IMR-90 (cell line): Measurements from ENCODE around the gene CD28. TPM values are rescaled to one million over a fixed set of nuclear protein-coding genes. Genes with fewer than 3 reads are reported as not detected.

ENCODE experiments used
- ATAC-seq: fragments of 200-7000 bp; cut with Tn5 transposase; 2 replicates; pipeline ENCODE4 v1.9.1; 2020; ENCODE audit warnings: low read depth, mild to moderate bottlenecking, moderate library complexity
- BruUV-seq: library from RNA; stranded (reverse); fragments of 400-500 nt; replicated peaks from 2 replicates; lab custom pipeline; 2021; lab: Mats Ljungman, UMichigan
- CTCF ChIA-PET: fragments of 300-600 bp; formaldehyde crosslinking; extraction: SDS; loops from one replicate; lab custom pipeline; 2021; ENCODE audit warnings: antibody characterized with exemption; lab: Yijun Ruan, JAX
- POLR2A ChIA-PET: fragments of 300-600 bp; sonication (Branson Sonifier 250); formaldehyde crosslinking; loops from one replicate; lab custom pipeline; 2022; ENCODE audit warnings: antibody characterized with exemption; ENCODE audit not compliant: unreplicated experiment; lab: Charles Lee
- DNase-seq: peaks from one replicate; pipeline ENCODE4 v3.0.0; 2013
- H2AFZ ChIP-seq: replicated peaks from 2 replicates; pipeline ENCODE3; 2013; ENCODE audit warnings: low read length, mild to moderate bottlenecking; ENCODE audit not compliant: poor library complexity
- H2AK5ac ChIP-seq: 2 replicates; pipeline ENCODE4 v1.6.1; 2013; ENCODE audit warnings: low read depth, low read length, inconsistent platforms
- H2AK9ac ChIP-seq: replicated peaks from 2 replicates; pipeline ENCODE3; 2013; ENCODE audit warnings: mild to moderate bottlenecking, low read depth, low read length, moderate library complexity; ENCODE audit not compliant: poor library complexity
- H2BK120ac ChIP-seq: 2 replicates; pipeline ENCODE4 v1.6.1; 2013; ENCODE audit warnings: low read depth, low read length, inconsistent platforms
- H2BK15ac ChIP-seq: 3 replicates; pipeline ENCODE4 v1.6.1; 2013; ENCODE audit warnings: low read depth, low read length, inconsistent platforms
- H2BK20ac ChIP-seq: 2 replicates; pipeline ENCODE4 v1.6.1; 2013; ENCODE audit warnings: low read depth, mild to moderate bottlenecking, inconsistent platforms, low read length, moderate library complexity
- H2BK5ac ChIP-seq: 2 replicates; pipeline ENCODE4 v1.6.1; 2013; ENCODE audit warnings: mild to moderate bottlenecking, low read depth, low read length, inconsistent platforms; ENCODE audit not compliant: poor library complexity, severe bottlenecking
- H3K14ac ChIP-seq: replicated peaks from 2 replicates; pipeline ENCODE4 v1.6.1; 2013; ENCODE audit warnings: low read depth, low read length, inconsistent platforms
- H3K18ac ChIP-seq: 2 replicates; pipeline ENCODE4 v1.6.1; 2013; ENCODE audit warnings: low read depth, low read length, control low read depth
- H3K23ac ChIP-seq: 2 replicates; pipeline ENCODE4 v1.6.1; 2013; ENCODE audit warnings: low read depth, low read length, inconsistent platforms
- H3K27ac ChIP-seq: 2 replicates; pipeline ENCODE4 v1.5.1; 2013; ENCODE audit warnings: mild to moderate bottlenecking, control low read depth, low read length; ENCODE audit not compliant: insufficient read depth
- H3K27me3 ChIP-seq: 2 replicates; pipeline ENCODE4 v1.6.1; 2013; ENCODE audit warnings: low read length; ENCODE audit not compliant: control insufficient read depth, insufficient read depth
- H3K36me3 ChIP-seq: 2 replicates; pipeline ENCODE4 v1.6.1; 2013; ENCODE audit warnings: low read length, mixed read lengths; ENCODE audit not compliant: control insufficient read depth, insufficient read depth
- H3K4ac ChIP-seq: 2 replicates; pipeline ENCODE4 v1.6.1; 2013; ENCODE audit warnings: low read depth, low read length, inconsistent platforms
- H3K4me1 ChIP-seq: 2 replicates; pipeline ENCODE4 v1.6.1; 2013; ENCODE audit warnings: low read length, mixed read lengths; ENCODE audit not compliant: control insufficient read depth, insufficient read depth
- H3K4me2 ChIP-seq: 2 replicates; pipeline ENCODE4 v1.6.1; 2013; ENCODE audit warnings: low read depth, mild to moderate bottlenecking, control low read depth, low read length, moderate library complexity
- H3K4me3 ChIP-seq: 2 replicates; pipeline ENCODE4 v1.5.1; 2013; ENCODE audit warnings: low read depth, mild to moderate bottlenecking, control low read depth, low read length, moderate library complexity; ENCODE audit not compliant: insufficient read depth
- H3K56ac ChIP-seq: 2 replicates; pipeline ENCODE4 v1.6.1; 2013; ENCODE audit warnings: low read length, inconsistent platforms; ENCODE audit not compliant: insufficient read depth; ENCODE audit errors: extremely low read depth
- H3K79me1 ChIP-seq, 2 experiments: 2 replicates each; pipeline ENCODE4 v1.6.1; 2013; ENCODE audit warnings: low read length in 2 of 2, inconsistent platforms in 1 of 2, low read depth in 1 of 2
- H3K9ac ChIP-seq: 2 replicates; pipeline ENCODE4 v1.6.1; 2013; ENCODE audit warnings: low read depth, low read length, control low read depth
- H3K9me1 ChIP-seq: 2 replicates; pipeline ENCODE4 v1.6.1; 2013; ENCODE audit warnings: low read length, inconsistent platforms; ENCODE audit not compliant: insufficient read depth
- H3K9me3 ChIP-seq: 2 replicates; pipeline ENCODE4 v1.6.1; 2013; ENCODE audit warnings: low read length; ENCODE audit not compliant: control insufficient read depth, insufficient read depth
- H4K20me1 ChIP-seq: 2 replicates; pipeline ENCODE4 v1.6.1; 2013; ENCODE audit warnings: low read length, inconsistent platforms; ENCODE audit not compliant: insufficient read depth
- H4K5ac ChIP-seq: 2 replicates; pipeline ENCODE4 v1.6.1; 2013; ENCODE audit warnings: mild to moderate bottlenecking, low read depth, low read length, control low read depth
- H4K8ac ChIP-seq, 2 experiments: 2 replicates each; pipeline ENCODE4 v1.6.1; 2013; ENCODE audit warnings: low read depth in 2 of 2, low read length in 2 of 2, control low read depth in 1 of 2, inconsistent platforms in 1 of 2
- H4K91ac ChIP-seq: 2 replicates; pipeline ENCODE4 v1.6.1; 2013; ENCODE audit warnings: low read depth, low read length, inconsistent platforms; ENCODE audit not compliant: insufficient read depth
- BHLHE40 ChIP-seq: fragments of 150-350 bp; IDR thresholded peaks from 2 replicates; pipeline ENCODE4 v1.6.1; 2016; ENCODE audit warnings: mild to moderate bottlenecking, low read depth, low read length
- CEBPB ChIP-seq: IDR thresholded peaks from 2 replicates; pipeline ENCODE4 v1.6.1; 2012; ENCODE audit warnings: low read depth, low read length, improper control_type of control experiment
- CHD1 ChIP-seq: IDR thresholded peaks from 2 replicates; pipeline ENCODE4 v1.6.1; 2012; ENCODE audit warnings: low read depth, low read length, improper control_type of control experiment
- FOS ChIP-seq: fragments of 150-350 bp; IDR thresholded peaks from 2 replicates; pipeline ENCODE4 v1.6.1; 2016; ENCODE audit warnings: low read depth, low read length
- MAFK ChIP-seq: IDR thresholded peaks from 2 replicates; pipeline ENCODE4 v1.6.1; 2012; ENCODE audit warnings: low read depth, low read length, improper control_type of control experiment
- MAZ ChIP-seq: IDR thresholded peaks from 2 replicates; pipeline ENCODE4 v1.6.1; 2012; ENCODE audit warnings: low read depth, mild to moderate bottlenecking, low read length, improper control_type of control experiment, moderate library complexity, borderline replicate concordance
- MXI1 ChIP-seq: IDR thresholded peaks from 2 replicates; pipeline ENCODE4 v1.6.1; 2012; ENCODE audit warnings: low read depth, mild to moderate bottlenecking, low read length, moderate library complexity, borderline replicate concordance
- NFE2L2 ChIP-seq: fragments of 150-350 bp; IDR thresholded peaks from 2 replicates; pipeline ENCODE4 v1.6.1; 2016; ENCODE audit warnings: low read depth, mild to moderate bottlenecking, low read length
- POLR2A ChIP-seq: IDR thresholded peaks from 2 replicates; pipeline ENCODE4 v1.6.1; 2012; ENCODE audit warnings: mild to moderate bottlenecking, low read depth, low read length
- RAD21 ChIP-seq: IDR thresholded peaks from 2 replicates; pipeline ENCODE4 v1.6.1; 2012; ENCODE audit warnings: low read length, improper control_type of control experiment
- RCOR1 ChIP-seq: IDR thresholded peaks from 2 replicates; pipeline ENCODE4 v1.6.1; 2012; ENCODE audit warnings: mild to moderate bottlenecking, low read length, improper control_type of control experiment; ENCODE audit not compliant: insufficient replicate concordance
- RFX5 ChIP-seq: IDR thresholded peaks from 2 replicates; pipeline ENCODE4 v1.8.0; 2012; ENCODE audit warnings: low read depth, mild to moderate bottlenecking, low read length, moderate library complexity
- SMC3 ChIP-seq: fragments of 150-350 bp; IDR thresholded peaks from 2 replicates; pipeline ENCODE4 v1.6.1; 2016; ENCODE audit warnings: low read depth, mild to moderate bottlenecking, antibody characterized with exemption, low read length, moderate library complexity
- USF2 ChIP-seq: fragments of 150-350 bp; IDR thresholded peaks from 2 replicates; pipeline ENCODE4 v1.6.1; 2017; ENCODE audit warnings: mild to moderate bottlenecking, antibody characterized with exemption, low read length, low read depth
- WGBS, 2 experiments: methylation state at CpG; one replicate each; pipeline versions ENCODE4 v1.1.5 to v1.1.7; 2013; ENCODE audit warnings: missing lambda C conversion rate in 2 of 2; ENCODE audit not compliant: insufficient read length in 1 of 2; ENCODE audit errors: extremely low coverage in 2 of 2; 5-methylcytosine and 5-hydroxymethylcytosine counted together
- dilution Hi-C: fragments of 300-500 bp; cut with HindIII; formaldehyde crosslinking; loops from one replicate; pipeline ENCODE4 v1.14.3; 2018; ENCODE audit warnings: low sequenced_read_pairs; ENCODE audit not compliant: unreplicated experiment
- in situ Hi-C: fragments of 300-500 bp; cut with MboI; formaldehyde crosslinking; loops from 3 replicates; pipeline ENCODE4 v1.14.3; 2019; ENCODE audit warnings: low sequenced_read_pairs, inconsistent platforms, mixed read lengths
- intact Hi-C: fragments of 100-400 bp; cut with micrococcal nuclease; formaldehyde crosslinking; loops from 2 replicates; pipeline ENCODE4 v1.10.0; 2022
- polyA plus RNA-seq, 3 experiments: library from polyadenylated mRNA; depleted of rRNA; stranded (reverse); fragments of >200 nt; gene quantifications; 2 replicates each; pipeline ENCODE4 v1.2.3, GENCODE V29; 2012; ENCODE audit warnings: low replicate concordance in 1 of 3
- total RNA-seq: library from RNA; depleted of rRNA; stranded (reverse); fragments of >200 nt; gene quantifications from 2 replicates; pipeline ENCODE4 v1.2.3, GENCODE V29; 2012
- TF ChIP-seq, protein P1 (sequence below): fragments of 150-350 bp; IDR thresholded peaks from 2 replicates; pipeline ENCODE4 v1.6.1; 2016; ENCODE audit warnings: low read depth, mild to moderate bottlenecking, low read length, moderate library complexity, borderline replicate concordance
- TF ChIP-seq, protein P2 (sequence below): conservative IDR thresholded peaks from 2 replicates; pipeline ENCODE4 v1.5.1; 2012; ENCODE audit warnings: mild to moderate bottlenecking, low read depth, low read length, improper control_type of control experiment

The CD28 gene
- total and polyA plus RNA-seq, 2 of the 4 experiments (the other 2 are of a cell fraction), result not detected

GRCh38 chr2:203669820-203670219 lies 36.6 kb upstream of the CD28 start:
- Histone ChIP-seq H3K79me1 (no peaks in the 10 kb centered on the region), H2AK5ac (no peak overlapping the region), H3K4me1 (peaks cover 3% of the 10 kb centered on the region; the same call in 1 of the 2 replicates), H3K14ac (no peak overlapping the region), H3K23ac (no peak overlapping the region), H2AK9ac (no peak overlapping the region), H3K4ac (no peak overlapping the region), H2BK20ac (no peak overlapping the region), H4K20me1 (no peaks in the 10 kb centered on the region), H2AFZ (no peak overlapping the region), H3K56ac (no peak overlapping the region), H3K9me3 (peaks cover 4% of the 10 kb centered on the region), H2BK120ac (no peak overlapping the region), H3K27ac (no peak overlapping the region), H3K9me1 (no peaks in the 10 kb centered on the region), H3K4me2 (peak overlapping the region; percentile 19; the same call in 1 of the 2 replicates), H3K4me3 (no peak overlapping the region), H2BK5ac (peak overlapping the region; percentile 4), H2BK15ac (no peak overlapping the region), H4K5ac (no peak overlapping the region; the same call in 1 of the 2 replicates), H4K91ac (no peak overlapping the region), H3K9ac (no peak overlapping the region), H3K36me3 (no peaks in the 10 kb centered on the region), H3K27me3 (peaks cover 3% of the 10 kb centered on the region), H3K18ac (peak overlapping the region; percentile 97; the same call in 1 of the 2 replicates), H4K8ac (no peak overlapping the region)
- in situ Hi-C loops (no loop called here), intact Hi-C loops (no loop called here), dilution Hi-C loops (no loop called here)
- ATAC-seq (peak; percentile 87), DNase-seq (peak; percentile 84)
- WGBS, 2 experiments, result no CpG with 5 or more reads among the region's 2 CpGs
- no TSS peak for BruUV-seq
- ChIA-PET CTCF (no interaction called here), POLR2A (interaction anchor here (0.6 kb wide), 1 partner anchor 1431 kb away, joined by 3 read pairs; no protein-coding TSS in a partner anchor)
- TF ChIP-seq CHD1, result no peak
- TF ChIP-seq MAFK, result peak; percentile 89
- TF ChIP-seq RAD21, result no peak
- TF ChIP-seq BHLHE40, result peak; percentile 35; the same call in 1 of the 2 replicates
- TF ChIP-seq RCOR1, result peak; percentile 24
- TF ChIP-seq USF2, result no peak
- peak; percentile 98 for TF ChIP-seq NFE2L2
- TF ChIP-seq, protein P1, sequence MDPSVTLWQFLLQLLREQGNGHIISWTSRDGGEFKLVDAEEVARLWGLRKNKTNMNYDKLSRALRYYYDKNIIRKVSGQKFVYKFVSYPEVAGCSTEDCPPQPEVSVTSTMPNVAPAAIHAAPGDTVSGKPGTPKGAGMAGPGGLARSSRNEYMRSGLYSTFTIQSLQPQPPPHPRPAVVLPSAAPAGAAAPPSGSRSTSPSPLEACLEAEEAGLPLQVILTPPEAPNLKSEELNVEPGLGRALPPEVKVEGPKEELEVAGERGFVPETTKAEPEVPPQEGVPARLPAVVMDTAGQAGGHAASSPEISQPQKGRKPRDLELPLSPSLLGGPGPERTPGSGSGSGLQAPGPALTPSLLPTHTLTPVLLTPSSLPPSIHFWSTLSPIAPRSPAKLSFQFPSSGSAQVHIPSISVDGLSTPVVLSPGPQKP, result no peak
- TF ChIP-seq MXI1, result no peak
- TF ChIP-seq MAZ, result no peak
- no peak for TF ChIP-seq CEBPB
- no peak for TF ChIP-seq SMC3
- TF ChIP-seq POLR2A, result no peak
- TF ChIP-seq RFX5, result no peak
- TF ChIP-seq, protein P2, sequence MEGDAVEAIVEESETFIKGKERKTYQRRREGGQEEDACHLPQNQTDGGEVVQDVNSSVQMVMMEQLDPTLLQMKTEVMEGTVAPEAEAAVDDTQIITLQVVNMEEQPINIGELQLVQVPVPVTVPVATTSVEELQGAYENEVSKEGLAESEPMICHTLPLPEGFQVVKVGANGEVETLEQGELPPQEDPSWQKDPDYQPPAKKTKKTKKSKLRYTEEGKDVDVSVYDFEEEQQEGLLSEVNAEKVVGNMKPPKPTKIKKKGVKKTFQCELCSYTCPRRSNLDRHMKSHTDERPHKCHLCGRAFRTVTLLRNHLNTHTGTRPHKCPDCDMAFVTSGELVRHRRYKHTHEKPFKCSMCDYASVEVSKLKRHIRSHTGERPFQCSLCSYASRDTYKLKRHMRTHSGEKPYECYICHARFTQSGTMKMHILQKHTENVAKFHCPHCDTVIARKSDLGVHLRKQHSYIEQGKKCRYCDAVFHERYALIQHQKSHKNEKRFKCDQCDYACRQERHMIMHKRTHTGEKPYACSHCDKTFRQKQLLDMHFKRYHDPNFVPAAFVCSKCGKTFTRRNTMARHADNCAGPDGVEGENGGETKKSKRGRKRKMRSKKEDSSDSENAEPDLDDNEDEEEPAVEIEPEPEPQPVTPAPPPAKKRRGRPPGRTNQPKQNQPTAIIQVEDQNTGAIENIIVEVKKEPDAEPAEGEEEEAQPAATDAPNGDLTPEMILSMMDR, result no peak
- TF ChIP-seq FOS, result peak; percentile 66
